KMS-11 (cell line): ENCODE measurements around the gene CCR4.

Experiments
- H2AFZ ChIP-seq: fragments of 200-600 bp; sonication (generic); 2 replicates; pipeline ENCODE4 v1.6.1; 2016; ENCODE audit warnings: antibody characterized with exemption, mixed run types, low read depth
- H3K27ac ChIP-seq: fragments of 200-600 bp; sonication (generic); 2 replicates; pipeline ENCODE4 v1.6.1; 2016; ENCODE audit warnings: mild to moderate bottlenecking, mixed run types
- H3K27me3 ChIP-seq: fragments of 200-600 bp; sonication (generic); 2 replicates; pipeline ENCODE4 v1.6.1; 2017; ENCODE audit warnings: mild to moderate bottlenecking, low read depth, mixed run types, moderate library complexity; ENCODE audit not compliant: insufficient read depth
- H3K36me3 ChIP-seq: fragments of 200-600 bp; sonication (generic); 2 replicates; pipeline ENCODE4 v1.6.1; 2017; ENCODE audit warnings: mild to moderate bottlenecking, mixed run types; ENCODE audit not compliant: insufficient read depth
- H3K4me1 ChIP-seq: fragments of 200-600 bp; sonication (generic); 2 replicates; pipeline ENCODE4 v1.6.1; 2016; ENCODE audit warnings: mild to moderate bottlenecking, low read depth, mixed run types; ENCODE audit not compliant: poor library complexity, severe bottlenecking
- H3K4me2 ChIP-seq: fragments of 200-600 bp; sonication (generic); 2 replicates; pipeline ENCODE4 v1.7.0; 2016; ENCODE audit warnings: mild to moderate bottlenecking, mixed run types
- H3K4me3 ChIP-seq: fragments of 200-600 bp; sonication (generic); IDR thresholded peaks from 2 replicates; pipeline ENCODE4 v1.6.1; 2017; ENCODE audit warnings: low read depth, low read length, mixed read lengths; ENCODE audit not compliant: insufficient read depth
- H3K79me2 ChIP-seq: fragments of 200-600 bp; sonication (generic); 2 replicates; pipeline ENCODE4 v1.6.1; 2016; ENCODE audit warnings: low read depth, mixed run types; ENCODE audit not compliant: insufficient read depth
- H3K9ac ChIP-seq: fragments of 200-600 bp; sonication (generic); 2 replicates; pipeline ENCODE4 v1.6.1; 2016; ENCODE audit warnings: mild to moderate bottlenecking, mixed run types
- H4K20me1 ChIP-seq: fragments of 200-600 bp; sonication (generic); 2 replicates; pipeline ENCODE4 v1.6.1; 2016; ENCODE audit warnings: mild to moderate bottlenecking, mixed run types; ENCODE audit not compliant: insufficient read depth
- TF ChIP-seq, protein P1 (sequence below): fragments of 200-600 bp; sonication (generic); conservative IDR thresholded peaks from 2 replicates; pipeline ENCODE4 v1.6.1; 2017; ENCODE audit warnings: low read depth, mild to moderate bottlenecking, antibody characterized with exemption, low read length, moderate library complexity, mixed read lengths

Gene CCR4

DNA sequence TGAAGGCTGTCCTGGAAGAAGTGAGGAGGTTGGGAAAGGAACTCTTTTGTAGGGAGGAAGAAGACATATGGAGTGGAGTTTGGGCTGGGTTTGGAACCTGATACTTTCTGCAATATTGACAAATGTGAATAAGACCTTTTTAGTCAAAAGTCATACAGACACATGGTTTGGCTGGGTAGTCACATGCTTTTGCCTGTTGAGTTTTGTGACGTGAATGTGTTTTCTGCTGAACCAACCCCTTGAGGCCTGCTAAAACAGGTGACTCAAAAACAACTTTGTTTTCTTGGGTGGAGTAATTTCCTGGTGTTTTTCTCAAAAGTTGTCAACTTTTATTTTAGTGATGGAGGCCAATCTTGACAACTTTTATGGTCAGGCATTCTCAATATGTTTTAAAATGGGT is 39.4 kb upstream of the CCR4 start:
- H2AFZ ChIP-seq, result no peak overlapping the region
- no peaks in the 10 kb centered on the region for H3K79me2 ChIP-seq
- H3K27me3 ChIP-seq, result no peaks in the 10 kb centered on the region
- H3K4me2 ChIP-seq, result no peak overlapping the region
- H3K27ac ChIP-seq, result no peak overlapping the region
- TF ChIP-seq, protein P1, sequence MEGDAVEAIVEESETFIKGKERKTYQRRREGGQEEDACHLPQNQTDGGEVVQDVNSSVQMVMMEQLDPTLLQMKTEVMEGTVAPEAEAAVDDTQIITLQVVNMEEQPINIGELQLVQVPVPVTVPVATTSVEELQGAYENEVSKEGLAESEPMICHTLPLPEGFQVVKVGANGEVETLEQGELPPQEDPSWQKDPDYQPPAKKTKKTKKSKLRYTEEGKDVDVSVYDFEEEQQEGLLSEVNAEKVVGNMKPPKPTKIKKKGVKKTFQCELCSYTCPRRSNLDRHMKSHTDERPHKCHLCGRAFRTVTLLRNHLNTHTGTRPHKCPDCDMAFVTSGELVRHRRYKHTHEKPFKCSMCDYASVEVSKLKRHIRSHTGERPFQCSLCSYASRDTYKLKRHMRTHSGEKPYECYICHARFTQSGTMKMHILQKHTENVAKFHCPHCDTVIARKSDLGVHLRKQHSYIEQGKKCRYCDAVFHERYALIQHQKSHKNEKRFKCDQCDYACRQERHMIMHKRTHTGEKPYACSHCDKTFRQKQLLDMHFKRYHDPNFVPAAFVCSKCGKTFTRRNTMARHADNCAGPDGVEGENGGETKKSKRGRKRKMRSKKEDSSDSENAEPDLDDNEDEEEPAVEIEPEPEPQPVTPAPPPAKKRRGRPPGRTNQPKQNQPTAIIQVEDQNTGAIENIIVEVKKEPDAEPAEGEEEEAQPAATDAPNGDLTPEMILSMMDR, result no peak
- no peaks in the 10 kb centered on the region for H4K20me1 ChIP-seq
- no peak overlapping the region for H3K4me3 ChIP-seq
- H3K9ac ChIP-seq, result no peak overlapping the region
- H3K36me3 ChIP-seq, result no peaks in the 10 kb centered on the region
- peaks cover 11% of the 10 kb centered on the region for H3K4me1 ChIP-seq

GRCh38 chr3:32913790-32914446 is 37.5 kb upstream of the CCR4 start:
- H3K27me3 ChIP-seq, result no peaks in the 10 kb centered on the region
- H4K20me1 ChIP-seq, result no peaks in the 10 kb centered on the region
- no peak overlapping the region for H3K4me2 ChIP-seq
- TF ChIP-seq, protein P1, result no peak
- H3K9ac ChIP-seq, result no peak overlapping the region
- H3K27ac ChIP-seq, result no peak overlapping the region
- no peaks in the 10 kb centered on the region for H3K36me3 ChIP-seq
- no peak overlapping the region for H3K4me3 ChIP-seq
- no peaks in the 10 kb centered on the region for H3K79me2 ChIP-seq
- H3K4me1 ChIP-seq, result peaks cover 11% of the 10 kb centered on the region
- H2AFZ ChIP-seq, result no peak overlapping the region

DNA sequence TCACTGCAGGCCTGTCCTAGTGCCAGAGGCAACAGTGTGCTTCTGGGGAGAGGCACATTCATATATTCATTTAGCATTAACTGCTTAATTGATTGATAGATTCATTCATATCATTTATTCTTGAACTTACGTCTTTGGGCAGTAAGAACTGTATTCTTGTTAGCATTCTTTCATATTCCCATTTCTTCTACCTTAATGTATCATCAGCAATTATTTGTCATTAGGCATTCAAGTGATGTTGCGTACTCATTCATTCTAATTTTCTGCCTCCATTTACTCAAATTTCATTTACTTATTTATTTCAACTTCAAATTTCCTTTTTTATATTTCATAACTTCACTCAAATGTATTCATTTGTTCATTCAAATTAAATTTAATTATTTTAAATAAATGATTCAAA is 31.5 kb upstream of the CCR4 start:
- no peak overlapping the region for H3K4me3 ChIP-seq
- H3K4me1 ChIP-seq, result no peaks in the 10 kb centered on the region
- no peak overlapping the region for H3K27ac ChIP-seq
- no peaks in the 10 kb centered on the region for H3K79me2 ChIP-seq
- TF ChIP-seq, protein P1, result no peak
- no peaks in the 10 kb centered on the region for H3K27me3 ChIP-seq
- H3K9ac ChIP-seq, result no peak overlapping the region
- H2AFZ ChIP-seq, result no peak overlapping the region
- H4K20me1 ChIP-seq, result no peaks in the 10 kb centered on the region
- H3K4me2 ChIP-seq, result no peak overlapping the region
- H3K36me3 ChIP-seq, result no peaks in the 10 kb centered on the region

DNA sequence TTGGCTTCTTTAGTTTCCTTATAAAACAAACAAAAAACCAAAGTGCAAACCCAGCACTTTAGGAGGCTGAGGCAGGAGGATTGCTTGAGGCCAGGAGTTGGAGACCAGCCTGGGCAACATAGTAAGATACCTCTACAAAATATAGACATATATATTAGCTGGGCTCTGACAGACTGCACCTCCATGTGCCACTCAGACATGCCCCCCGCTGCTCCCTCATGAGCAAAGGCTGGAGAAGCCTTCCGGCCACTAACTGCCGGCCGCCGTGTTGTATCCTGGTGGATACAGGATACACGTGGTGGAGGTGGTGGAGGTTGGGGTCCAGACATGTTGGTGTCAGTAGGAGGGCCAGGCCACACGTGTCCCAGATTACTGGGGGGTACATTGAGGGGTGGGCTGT is 29.4 kb upstream of the CCR4 start:
- no peaks in the 10 kb centered on the region for H3K36me3 ChIP-seq
- no peak overlapping the region for H2AFZ ChIP-seq
- no peaks in the 10 kb centered on the region for H3K79me2 ChIP-seq
- H4K20me1 ChIP-seq, result no peaks in the 10 kb centered on the region
- H3K9ac ChIP-seq, result no peak overlapping the region
- no peak overlapping the region for H3K4me3 ChIP-seq
- TF ChIP-seq, protein P1, result no peak
- no peaks in the 10 kb centered on the region for H3K27me3 ChIP-seq
- no peaks in the 10 kb centered on the region for H3K4me1 ChIP-seq
- no peak overlapping the region for H3K4me2 ChIP-seq
- no peak overlapping the region for H3K27ac ChIP-seq
